Umbilical cord (tissue), 2 donors: ENCODE results near the gene CLIC4. TPM values are rescaled to one million over a fixed set of nuclear protein-coding genes. Genes with fewer than 3 reads are reported as not detected.
A peak's percentile ranks its signal among the peaks of the same experiment; 100 is the strongest.
"Not testable (repeated sequence)": the region's sequence is repeated elsewhere in the genome, so short reads cannot be mapped to it uniquely, and the experiment has no call there.

Source experiments
- DNase-seq: peaks from one replicate; pipeline ENCODE4 v3.0.0-alpha.2; 2015; ENCODE audit warnings: low spot score
- total RNA-seq: library from RNA; depleted of rRNA; stranded (reverse); fragments of >200 nt; gene quantifications from one replicate; pipeline ENCODE4 v1.2.3, GENCODE V29; 2014; ENCODE audit warnings: low replicate concordance; ENCODE audit not compliant: insufficient read depth

Gene CLIC4
- total RNA-seq, 1 donor from 2014 or later: 335 TPM

DNA sequence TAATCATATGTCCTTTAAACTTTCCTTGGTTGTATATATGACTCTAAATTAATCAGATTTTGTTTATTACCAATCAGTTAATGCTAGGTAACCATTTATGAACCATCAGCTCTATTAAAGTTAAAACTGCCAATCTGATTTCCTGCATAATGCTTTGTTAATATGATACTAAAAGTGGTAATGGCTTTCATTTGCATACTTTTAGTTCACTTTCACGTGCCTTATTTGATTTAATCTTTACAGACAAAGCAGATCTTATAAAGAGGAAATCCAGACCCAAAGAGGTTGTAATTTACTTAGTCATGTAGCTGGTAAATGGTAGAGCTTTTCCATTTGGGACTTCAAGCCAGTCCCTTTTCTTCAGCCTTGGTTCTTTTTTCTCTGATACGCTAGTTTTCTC, 61.3 kb downstream of the CLIC4 start:
- no peak for DNase-seq

DNA sequence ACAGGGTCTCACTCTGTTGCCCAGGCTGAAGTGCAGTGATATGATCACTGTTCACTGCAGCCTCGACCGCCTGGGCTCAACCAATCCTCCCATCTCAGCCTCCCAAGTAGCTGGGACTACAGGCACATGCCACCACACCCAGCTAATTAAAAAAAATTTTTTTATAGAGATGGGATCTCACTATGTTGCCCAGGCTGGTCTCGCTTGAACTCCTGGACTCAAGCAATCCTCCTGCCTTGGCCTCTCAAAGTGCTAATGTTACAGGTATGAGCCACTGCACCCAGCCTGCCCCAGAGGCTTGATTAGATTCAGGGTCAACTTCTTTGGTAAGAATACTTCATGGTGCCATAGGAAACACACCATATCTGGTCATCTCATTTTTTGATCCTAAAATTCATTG, 66.2 kb downstream of the CLIC4 start:
- not testable (repeated sequence) for DNase-seq

- DNase-seq: not testable (repeated sequence)
These were observed 75.0 kb downstream of the CLIC4 start for GRCh38 chr1:24820221-24820620.

DNA sequence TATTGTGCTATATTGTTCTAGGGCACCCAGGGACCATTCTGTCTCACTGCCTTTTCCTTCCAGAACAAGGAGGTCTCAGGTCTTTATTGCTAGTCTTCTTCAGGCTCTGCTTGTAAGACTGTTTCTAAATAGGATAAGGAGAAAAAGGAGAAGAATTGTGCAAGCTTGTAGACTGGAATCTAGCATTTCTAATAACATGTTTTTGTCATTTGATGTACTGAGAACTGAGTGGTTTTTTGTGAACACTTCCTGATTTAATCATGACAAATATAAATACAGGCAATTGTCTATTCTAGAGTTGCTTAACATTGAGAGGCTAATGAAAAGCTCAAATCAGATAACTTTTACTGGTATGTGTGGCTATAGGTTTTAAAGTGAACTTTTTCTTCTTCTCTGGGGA, 77.6 kb downstream of the CLIC4 start:
- DNase-seq: no peak

DNA sequence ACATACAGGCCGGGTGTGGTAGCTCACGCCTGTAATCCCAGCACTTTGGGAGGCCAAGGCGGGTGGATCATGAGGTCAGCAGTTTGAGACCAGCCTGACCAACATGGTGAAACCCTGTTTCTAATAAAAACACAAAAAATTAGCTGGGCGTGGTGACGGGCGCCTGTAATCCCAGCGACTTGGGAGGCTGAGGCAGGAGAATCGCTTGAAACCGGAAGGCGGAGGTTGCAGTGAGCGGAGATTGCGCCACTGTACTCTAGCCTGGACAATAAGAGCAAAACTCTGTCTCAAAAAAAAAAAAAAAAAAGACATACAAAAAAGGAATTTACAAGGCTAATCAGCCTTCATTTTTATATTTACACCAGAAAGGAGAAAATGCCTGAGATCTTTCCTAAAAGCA, 78.2 kb downstream of the CLIC4 start:
- not testable (repeated sequence) for DNase-seq

- DNase-seq: no peak
These were observed 79.9 kb downstream of the CLIC4 start for GRCh38 chr1:24825174-24825573.

GRCh38 chr1:24826510-24826909, 81.3 kb downstream of the CLIC4 start:
- no peak for DNase-seq

DNA sequence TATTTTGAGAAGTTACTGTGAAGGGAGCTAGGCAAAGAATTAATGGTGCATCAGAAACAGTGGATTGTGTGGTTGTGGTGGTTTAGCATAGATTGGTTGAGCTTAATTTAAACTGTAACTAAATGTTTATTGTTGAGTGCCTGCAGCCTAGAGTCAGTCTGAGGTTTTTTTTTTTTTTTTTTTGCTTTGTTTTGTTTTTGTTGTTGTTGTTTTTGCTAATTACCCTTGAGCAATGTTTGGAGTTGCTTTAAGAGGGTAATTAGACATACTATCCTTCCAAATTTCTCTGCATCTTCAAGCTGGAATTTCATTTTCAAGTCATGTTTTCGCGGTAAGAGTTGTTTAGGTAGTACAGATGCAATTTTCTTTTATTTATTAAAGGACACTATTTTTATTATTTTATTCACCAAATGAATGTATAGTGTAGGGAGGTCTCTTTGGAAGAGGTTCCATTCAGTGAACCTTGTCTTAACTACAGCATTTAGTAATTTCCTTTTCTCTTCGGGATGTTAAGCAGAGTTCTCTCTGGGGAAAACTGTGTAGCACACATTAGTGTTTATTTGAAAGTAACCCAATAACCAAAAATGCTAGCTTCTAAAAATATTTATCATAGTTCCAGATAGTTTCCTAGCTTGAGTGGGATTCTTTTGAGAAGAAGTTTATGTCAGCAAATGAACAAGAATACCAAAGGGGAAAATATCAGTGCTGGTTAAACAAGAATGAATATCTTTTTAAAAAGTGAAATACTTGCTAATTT, 82.3 kb downstream of the CLIC4 start:
- no peak for DNase-seq

DNA sequence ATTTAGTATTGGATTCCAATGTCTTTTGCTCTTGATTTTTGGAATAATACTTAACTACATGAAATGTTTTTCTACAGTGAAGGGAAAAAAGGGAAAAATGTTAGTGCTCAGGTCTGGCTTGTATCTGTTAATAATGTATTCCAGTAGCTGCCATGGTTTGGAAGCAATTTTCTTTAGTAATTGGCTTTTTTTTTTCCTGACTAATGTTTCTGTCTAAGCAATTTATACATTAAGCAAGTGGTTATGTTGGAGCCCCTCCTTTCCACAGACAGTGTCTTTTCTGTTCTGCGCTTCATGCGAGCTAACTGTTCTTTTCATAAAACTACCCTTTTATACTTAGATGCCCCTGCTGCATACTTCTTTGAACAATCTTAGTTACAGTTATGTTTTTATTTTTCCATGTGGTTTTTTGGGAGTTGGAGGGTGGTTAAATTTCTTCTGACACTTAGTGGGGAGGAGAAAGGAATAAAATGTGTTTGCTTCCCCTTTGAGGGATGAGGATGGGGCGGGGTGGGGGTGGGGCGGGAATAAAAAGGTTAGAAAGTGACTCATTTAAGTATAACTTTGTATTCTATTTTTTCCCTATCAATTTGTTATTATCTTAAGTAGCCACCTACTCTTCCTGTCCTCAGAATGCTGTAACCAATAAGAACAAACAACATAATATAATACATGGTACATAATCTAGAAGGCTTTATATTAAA, 83.1 kb downstream of the CLIC4 start:
- no peak for DNase-seq

GRCh38 chr1:24828887-24829192, 83.6 kb downstream of the CLIC4 start:
- DNase-seq: no peak

- peak; percentile 79 for DNase-seq
These were observed 85.5 kb downstream of the CLIC4 start for GRCh38 chr1:24830680-24831272.

DNA sequence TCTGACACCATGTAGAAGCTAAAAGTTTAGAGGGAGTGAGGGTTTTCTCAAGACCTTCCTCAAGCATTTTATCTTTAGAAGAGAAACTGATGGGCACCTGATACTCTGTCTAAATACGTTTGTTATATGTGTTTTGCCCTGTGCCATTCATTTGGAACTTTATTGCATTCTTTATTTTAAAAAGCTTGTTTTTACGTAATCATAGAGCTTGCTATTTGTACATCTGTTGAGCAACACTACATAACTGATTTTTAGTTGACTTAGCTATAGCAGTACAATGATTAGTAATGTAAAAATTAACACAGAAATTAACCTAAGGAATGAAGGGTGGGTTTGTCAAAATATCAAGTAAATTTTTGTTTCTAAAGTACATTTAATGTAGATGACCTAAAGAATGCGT, 96.3 kb downstream of the CLIC4 start:
- no peak for DNase-seq

DNA sequence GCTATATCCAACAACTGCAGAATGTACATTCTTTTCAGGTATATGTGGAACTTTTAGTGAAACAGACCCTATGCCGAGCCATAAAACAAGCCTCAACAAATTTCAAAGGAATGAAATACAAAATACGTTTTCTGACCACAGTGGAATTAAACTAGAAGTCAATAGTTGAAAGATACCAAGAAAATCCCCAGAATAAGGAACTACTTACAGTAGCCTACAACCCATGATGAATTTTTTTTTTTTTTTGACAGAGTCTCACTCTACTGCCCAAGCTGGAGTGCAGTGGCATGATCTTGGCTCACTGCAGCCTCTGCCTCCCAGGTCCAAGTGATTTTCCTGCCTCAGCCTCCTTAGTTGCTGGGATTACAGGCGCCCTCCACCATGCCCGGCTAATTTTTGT, 101.4 kb downstream of the CLIC4 start:
- no peak for DNase-seq

- peak; percentile 92 for DNase-seq
These were observed 103.0 kb downstream of the CLIC4 start for GRCh38 chr1:24847995-24848881.

DNA sequence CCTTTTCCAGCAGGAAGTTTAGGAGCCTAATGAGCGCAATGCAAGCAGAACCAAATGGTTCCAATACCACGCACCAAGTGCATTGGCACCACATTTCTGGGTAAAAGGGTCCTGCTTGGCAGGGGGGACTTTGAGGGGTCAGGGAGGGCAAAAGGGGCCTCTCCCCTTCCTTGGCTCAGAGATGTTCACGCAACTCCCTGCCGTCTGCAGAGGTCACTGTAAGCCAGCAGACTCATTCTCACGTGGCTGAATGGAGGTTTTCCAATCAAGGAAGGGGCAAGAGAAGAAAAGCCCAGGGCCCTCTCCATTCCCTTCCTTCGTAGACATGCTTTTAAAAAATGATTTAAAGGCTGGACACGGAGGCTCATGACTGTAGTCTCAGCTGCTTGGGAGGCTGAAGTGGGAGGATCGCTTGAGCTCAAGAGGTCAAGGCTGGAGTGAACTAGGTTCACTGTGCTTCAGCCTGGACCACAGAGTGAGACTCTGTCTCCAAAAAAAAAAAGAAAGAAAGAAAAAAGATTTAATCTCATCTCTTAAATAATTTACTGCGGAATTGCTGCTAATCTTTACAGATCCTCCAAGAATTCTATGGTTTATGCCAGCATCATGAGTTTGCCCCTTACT, 104.5 kb downstream of the CLIC4 start:
- DNase-seq: peak; percentile 28

GRCh38 chr1:24850328-24850920, 105.2 kb downstream of the CLIC4 start:
- DNase-seq: no peak

- no peak for DNase-seq
These were observed 108.4 kb downstream of the CLIC4 start for GRCh38 chr1:24853649-24854048.

DNA sequence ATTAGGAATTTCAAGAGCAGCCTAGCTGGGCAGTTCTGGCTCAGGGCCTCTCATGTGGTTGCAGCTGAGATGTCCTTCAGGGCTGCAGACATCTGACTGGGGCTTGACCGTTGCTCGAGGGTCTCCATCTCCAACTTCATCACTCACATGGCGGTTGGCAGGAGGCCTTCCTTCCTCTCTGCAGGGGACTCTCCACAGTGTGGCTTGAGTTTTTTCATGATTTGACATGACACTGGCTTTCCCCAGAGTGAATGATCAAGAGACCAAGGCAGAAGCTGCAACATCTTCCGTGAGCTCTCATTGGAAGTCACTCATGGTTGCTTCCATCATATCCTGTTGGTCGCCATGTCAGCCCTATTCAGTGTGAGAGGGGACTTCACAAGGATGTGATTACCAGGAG, 110.2 kb downstream of the CLIC4 start:
- no peak for DNase-seq

GRCh38 chr1:24856787-24857506, 111.7 kb downstream of the CLIC4 start:
- DNase-seq: no peak

DNA sequence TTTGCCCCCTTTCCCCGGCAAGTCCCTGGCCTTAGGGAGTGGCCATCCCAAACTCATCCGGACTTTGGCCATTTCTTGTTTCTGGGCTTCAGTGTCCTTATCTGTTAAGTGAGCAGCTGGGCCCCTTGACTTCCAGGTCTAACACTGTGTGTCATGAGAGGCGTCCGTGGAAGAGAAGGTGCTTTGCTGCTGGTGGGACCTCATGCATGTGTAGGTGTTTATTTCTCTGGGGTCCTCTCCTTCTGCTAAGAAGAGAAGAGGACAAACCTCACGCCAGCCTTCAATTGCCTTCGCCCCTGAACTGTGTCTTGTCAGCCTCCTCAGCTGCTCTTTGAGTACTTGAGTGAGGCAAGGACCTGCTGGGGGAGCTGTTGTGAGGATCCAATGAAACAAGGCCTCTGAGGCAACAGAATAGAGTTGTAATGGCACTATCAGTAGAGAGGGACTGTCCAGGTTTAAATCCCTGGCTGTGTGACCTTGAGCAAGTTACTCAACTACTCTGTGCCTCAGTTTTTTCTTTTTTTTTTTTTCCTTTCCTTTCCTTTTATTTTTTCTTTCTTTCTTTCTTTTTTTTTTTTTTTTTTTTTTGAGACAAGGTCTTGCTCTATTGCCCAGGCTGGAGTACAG, 112.4 kb downstream of the CLIC4 start:
- no peak for DNase-seq
